B cell (primary cell): ENCODE measurements around the gene CNTN4. TPM values are rescaled to one million over a fixed set of nuclear protein-coding genes. Genes with fewer than 3 reads are reported as not detected.

Experiments used
- ATAC-seq: fragments of 200-7000 bp; cut with Tn5 transposase; one replicate; pipeline ENCODE4 v1.10.0; 2021; ENCODE audit warnings: low read depth, mild to moderate bottlenecking, moderate number of reproducible peaks, moderate library complexity
- CTCF ChIA-PET: fragments of 350-600 bp; sonication (Branson Sonifier 250); formaldehyde crosslinking; loops from one replicate; lab custom pipeline; 2021; ENCODE audit warnings: antibody characterized with exemption, inconsistent platforms; lab: Charles Lee
- POLR2A ChIA-PET: fragments of 350-600 bp; sonication (Branson Sonifier 250); formaldehyde crosslinking; loops from one replicate; lab custom pipeline; 2021; ENCODE audit warnings: antibody characterized with exemption; lab: Charles Lee
- DNase-seq: peaks from one replicate; pipeline ENCODE4 v3.0.0; 2013
- H2AFZ ChIP-seq: 2 replicates; pipeline ENCODE4 v1.6.1; 2012; ENCODE audit warnings: mild to moderate bottlenecking, low read depth, low read length; ENCODE audit not compliant: insufficient read depth, poor library complexity, severe bottlenecking
- H3K27ac ChIP-seq, 2 donors: 1 replicate in 1 of 2; 2 replicates in 1 of 2; pipeline ENCODE4 v1.5.1; 2012 to 2013; ENCODE audit warnings: low read length in 2 of 2, mild to moderate bottlenecking in 2 of 2, moderate library complexity in 1 of 2
- H3K27me3 ChIP-seq, 4 experiments: fragments of 200-600 bp in 1 of 4; sonication (generic) in 1 of 4; replicated peaks in 1 of 4; 1 replicate in 2 of 4; 2 replicates in 2 of 4; pipeline versions ENCODE4 v1.6.1 to v1.7.0; 2013 to 2016; ENCODE audit warnings: low read length in 3 of 4, mild to moderate bottlenecking in 2 of 4, mixed read lengths in 1 of 4, moderate library complexity in 1 of 4; ENCODE audit not compliant: insufficient read depth in 4 of 4, control insufficient read depth in 3 of 4; ENCODE audit errors: control extremely low read depth in 1 of 4
- H3K36me3 ChIP-seq, 2 experiments: replicated peaks in 1 of 2; 1 replicate in 1 of 2; 2 replicates in 1 of 2; pipeline versions ENCODE4 v1.6.1 to v1.7.1; 2013; ENCODE audit warnings: low read length in 1 of 2; ENCODE audit not compliant: insufficient read depth in 2 of 2, control insufficient read depth in 1 of 2; ENCODE audit errors: control extremely low read depth in 1 of 2, extremely low read depth in 1 of 2
- H3K4me1 ChIP-seq, 2 donors: fragments of 200-600 bp in 1 of 2; sonication (generic) in 1 of 2; 1 replicate in 1 of 2; 2 replicates in 1 of 2; pipeline versions ENCODE4 v1.5.1 to v1.6.1; 2013 to 2017; ENCODE audit warnings: low read length in 2 of 2; ENCODE audit not compliant: control insufficient read depth in 2 of 2, insufficient read depth in 2 of 2
- H3K4me2 ChIP-seq: replicated peaks from 2 replicates; pipeline ENCODE3; 2012; ENCODE audit warnings: mild to moderate bottlenecking, low read depth, low read length; ENCODE audit not compliant: poor library complexity, severe bottlenecking
- H3K4me3 ChIP-seq, 5 experiments: fragments of 200-600 bp in 1 of 5; sonication (generic) in 1 of 5; 1 replicate in 3 of 5; 2 replicates in 2 of 5; pipeline versions ENCODE4 v1.5.1 to v1.7.0; 2011 to 2016; ENCODE audit warnings: low read length in 4 of 5, mild to moderate bottlenecking in 4 of 5, low read depth in 2 of 5, control low read depth in 1 of 5, moderate library complexity in 1 of 5; ENCODE audit not compliant: insufficient read depth in 1 of 5; ENCODE audit errors: control extremely low read depth in 1 of 5, extremely low read depth in 1 of 5
- H3K79me2 ChIP-seq: fragments of 200-600 bp; sonication (generic); one replicate; pipeline ENCODE4 v1.6.0; 2016; ENCODE audit warnings: low read length; ENCODE audit not compliant: control insufficient read depth, insufficient read depth
- H3K9ac ChIP-seq: fragments of 200-600 bp; sonication (generic); 2 replicates; pipeline ENCODE4 v1.6.1; 2017; ENCODE audit warnings: mild to moderate bottlenecking, low read length, moderate library complexity
- H3K9me3 ChIP-seq, 3 donors: one replicate each; pipeline versions ENCODE4 v1.6.1 to v1.7.1; 2013; ENCODE audit warnings: low read length in 2 of 3; ENCODE audit not compliant: control insufficient read depth in 2 of 3, insufficient read depth in 1 of 3; ENCODE audit errors: control extremely low read depth in 1 of 3
- H4K20me1 ChIP-seq: 2 replicates; pipeline ENCODE4 v1.6.0; 2012; ENCODE audit warnings: mild to moderate bottlenecking, low read length; ENCODE audit not compliant: insufficient read depth, control insufficient read depth, poor library complexity, severe bottlenecking
- H3K27ac Mint-ChIP-seq: one replicate; pipeline ENCODE4 v1.8.0; 2021; ENCODE audit warnings: mixed read lengths
- H3K27me3 Mint-ChIP-seq: one replicate; pipeline ENCODE4 v1.8.0; 2021; ENCODE audit warnings: mixed read lengths
- H3K4me1 Mint-ChIP-seq: one replicate; pipeline ENCODE4 v1.8.0; 2021; ENCODE audit warnings: mixed read lengths
- H3K4me3 Mint-ChIP-seq: one replicate; pipeline ENCODE4 v1.8.0; 2021; ENCODE audit warnings: mixed read lengths
- H3K9me3 Mint-ChIP-seq: one replicate; pipeline ENCODE4 v1.8.0; 2022; ENCODE audit warnings: mixed read lengths; ENCODE audit not compliant: insufficient read depth
- CTCF ChIP-seq: fragments of 200-600 bp; IDR thresholded peaks from one replicate; pipeline ENCODE4 v1.8.0; 2022; ENCODE audit warnings: antibody characterized with exemption, mild to moderate bottlenecking
- EZH2 ChIP-seq: IDR thresholded peaks from 2 replicates; pipeline ENCODE4 v1.6.1; 2012; ENCODE audit warnings: borderline replicate concordance, low read depth, mild to moderate bottlenecking, moderate library complexity, low read length; ENCODE audit not compliant: insufficient read depth, poor library complexity, severe bottlenecking
- WGBS: methylation state at CpG from one replicate; pipeline ENCODE4 v1.1.5; 2013; ENCODE audit warnings: missing lambda C conversion rate; ENCODE audit not compliant: insufficient coverage; 5-methylcytosine and 5-hydroxymethylcytosine counted together
- intact Hi-C: fragments of 100-400 bp; cut with micrococcal nuclease; formaldehyde crosslinking; loops from one replicate; pipeline ENCODE4 v1.10.0; 2022
- polyA plus RNA-seq: library from polyadenylated mRNA; depleted of rRNA; stranded (reverse); fragments of >200 nt; gene quantifications from 2 replicates; pipeline ENCODE4 v1.2.3, GENCODE V29; 2012
- total RNA-seq, 2 donors: library from RNA; stranded (reverse); fragments of 120-200 nt in 1 of 2; gene quantifications; 1 replicate in 1 of 2; 2 replicates in 1 of 2; pipeline versions ENCODE4 v1.2.3 to v1.2.4, GENCODE V29; 2013 to 2022

The CNTN4 gene
- total and polyA plus RNA-seq, 2 donors (not counting 1 experiment from before 2014, with no cell fraction given) = 0.05 TPM; not detected in 1

GRCh38 chr3:2643606-2644005 lies 544.9 kb downstream of the CNTN4 start:
- no peaks in the 10 kb centered on the region for H3K4me1 ChIP-seq
- ATAC-seq = no peak
- H3K4me3 Mint-ChIP-seq = no peak overlapping the region

GRCh38 chr3:2645001-2645400 lies 546.3 kb downstream of the CNTN4 start:
- H3K27me3 ChIP-seq = no peaks in the 10 kb centered on the region
- no peak for TF ChIP-seq CTCF
- no peak for TF ChIP-seq EZH2
- no peak overlapping the region for H2AFZ ChIP-seq
- no peaks in the 10 kb centered on the region for H3K4me1 ChIP-seq
- Mint-ChIP-seq H3K4me1 (no peaks in the 10 kb centered on the region), H3K9me3 (no peaks in the 10 kb centered on the region), H3K27me3 (no peaks in the 10 kb centered on the region), H3K27ac (no peak overlapping the region), H3K4me3 (no peak overlapping the region)
- no peak overlapping the region for H3K27ac ChIP-seq
- intact Hi-C loops = no loop called here
- no peak overlapping the region for H3K4me3 ChIP-seq
- H3K9me3 ChIP-seq = peaks cover 0 to 3% (median 2%) of the 10 kb centered on the region in 3 donors
- DNase-seq = no peak
- ChIA-PET CTCF (no interaction called here), POLR2A (no interaction called here)
- no peaks in the 10 kb centered on the region for H3K79me2 ChIP-seq
- H3K9ac ChIP-seq = no peak overlapping the region
- no CpG with 5 or more reads among the region's 2 CpGs for WGBS
- no peaks in the 10 kb centered on the region for H3K36me3 ChIP-seq
- H3K4me2 ChIP-seq = no peak overlapping the region
- no peaks in the 10 kb centered on the region for H4K20me1 ChIP-seq
- ATAC-seq = no peak

More at GRCh38 chr3:2643606-2644005, 544.9 kb downstream of the CNTN4 start:
- H3K27ac ChIP-seq = no peak overlapping the region
- H3K4me3 ChIP-seq = no peak overlapping the region
- H3K27me3 ChIP-seq = no peaks in the 10 kb centered on the region
- no peaks in the 10 kb centered on the region for H4K20me1 ChIP-seq
- peaks cover 0 to 3% (median 2%) of the 10 kb centered on the region in 3 donors for H3K9me3 ChIP-seq
- ChIA-PET POLR2A (no interaction called here), CTCF (interaction anchor here (1.1 kb wide), 1 partner anchor 20 kb away, joined by 3 read pairs; no protein-coding TSS in a partner anchor)
- Mint-ChIP-seq H3K27ac (no peak overlapping the region), H3K27me3 (no peaks in the 10 kb centered on the region), H3K9me3 (no peaks in the 10 kb centered on the region), H3K4me1 (no peaks in the 10 kb centered on the region)
- intact Hi-C loops = no loop called here
- DNase-seq = no peak
- no peak overlapping the region for H3K4me2 ChIP-seq
- no peak for TF ChIP-seq EZH2
- no peak for TF ChIP-seq CTCF
- 31% methylated on average over 2 of the region's 3 CpGs for WGBS
- no peaks in the 10 kb centered on the region for H3K79me2 ChIP-seq
- no peak overlapping the region for H3K9ac ChIP-seq
- no peaks in the 10 kb centered on the region for H3K36me3 ChIP-seq
- H2AFZ ChIP-seq = no peak overlapping the region
